ENCODE data around the gene GALR1. TPM values are rescaled to one million over a fixed set of nuclear protein-coding genes. Genes with fewer than 3 reads are reported as not detected.

GALR1 gene
- total RNA-seq, result under 1 TPM in 2 of 4 donors, not detected in 2; 0.27 to 0.83 TPM

- DNase-seq, result no peak
- no peak within 1 kb of the TSS for H3K27ac ChIP-seq
- no peaks in the 10 kb centered on the region for H3K36me3 ChIP-seq
- H3K27me3 ChIP-seq, result peaks cover 0 to 21% of the 10 kb centered on the region in 2 donors
- H3K4me1 ChIP-seq, result peaks cover 0 to 7% (median 0%) of the 10 kb centered on the region in 4 donors
- TF ChIP-seq CTCF (IDR thresholded peaks at IDR 0.05) (no peak), POLR2A (IDR thresholded peaks at IDR 0.05) (no peak)
- peak within 1 kb of the TSS in 2 of 4 donors; percentile 30 to 37 for H3K4me3 ChIP-seq
- no peaks in the 10 kb centered on the region for H3K9me3 ChIP-seq
Measured at GRCh38 chr18:77249569-77250500, at the start of gene GALR1. GALR1 (plus strand) TSS chr18:77249848; CDS start chr18:77250549, 701 bp downstream.

GRCh38 chr18:77201506-77201905, 48.1 kb upstream of the GALR1 start:
- no peak for TF ChIP-seq POLR2A (IDR thresholded peaks at IDR 0.05)
- DNase-seq, result no peak
- no peaks in the 10 kb centered on the region for H3K27me3 ChIP-seq
- H3K9me3 ChIP-seq, result no peaks in the 10 kb centered on the region
- no peak overlapping the region for H3K27ac ChIP-seq
- H3K4me3 ChIP-seq, result no peak overlapping the region
- H3K36me3 ChIP-seq, result no peaks in the 10 kb centered on the region
- H3K4me1 ChIP-seq, result no peaks in the 10 kb centered on the region

- H3K4me3 ChIP-seq, result no peak overlapping the region
- TF ChIP-seq POLR2A (IDR thresholded peaks at IDR 0.05), result no peak
- TF ChIP-seq CTCF (IDR thresholded peaks at IDR 0.05), result no peak
- H3K27ac ChIP-seq, result no peak overlapping the region
- no peaks in the 10 kb centered on the region for H3K36me3 ChIP-seq
- no peak for DNase-seq
- no peaks in the 10 kb centered on the region for H3K27me3 ChIP-seq
- H3K4me1 ChIP-seq, result peaks cover 0 to 6% (median 1%) of the 10 kb centered on the region in 4 donors
- H3K9me3 ChIP-seq, result no peaks in the 10 kb centered on the region
Measured at GRCh38 chr18:77202329-77202728, 47.3 kb upstream of the GALR1 start.

GRCh38 chr18:77203071-77203470, 46.6 kb upstream of the GALR1 start:
- Histone ChIP-seq H3K4me3 (no peak overlapping the region), H3K27ac (no peak overlapping the region), H3K36me3 (no peaks in the 10 kb centered on the region), H3K9me3 (no peaks in the 10 kb centered on the region), H3K27me3 (no peaks in the 10 kb centered on the region), H3K4me1 (peaks cover 0 to 12% (median 2%) of the 10 kb centered on the region in 4 donors)
- DNase-seq, result no peak
- TF ChIP-seq POLR2A (IDR thresholded peaks at IDR 0.05), result no peak

GRCh38 chr18:77203851-77204250, 45.8 kb upstream of the GALR1 start:
- no peaks in the 10 kb centered on the region for H3K9me3 ChIP-seq
- H3K27ac ChIP-seq, result no peak overlapping the region

GRCh38 chr18:77205769-77206168, 43.9 kb upstream of the GALR1 start:
- H3K36me3 ChIP-seq, result no peaks in the 10 kb centered on the region
- no peak overlapping the region for H3K4me3 ChIP-seq
- H3K4me1 ChIP-seq, result peaks cover 0 to 24% (median 2%) of the 10 kb centered on the region in 4 donors
- no peak overlapping the region for H3K27ac ChIP-seq
- no peak for DNase-seq
- H3K9me3 ChIP-seq, result no peaks in the 10 kb centered on the region
- no peaks in the 10 kb centered on the region for H3K27me3 ChIP-seq
- no peak for TF ChIP-seq POLR2A (IDR thresholded peaks at IDR 0.05)
- TF ChIP-seq CTCF (IDR thresholded peaks at IDR 0.05), result no peak

More at GRCh38 chr18:77203851-77204250, 45.8 kb upstream of the GALR1 start:
- H3K4me3 ChIP-seq, result no peak overlapping the region
- H3K4me1 ChIP-seq, result peaks cover 0 to 12% (median 2%) of the 10 kb centered on the region in 4 donors
- H3K27me3 ChIP-seq, result no peaks in the 10 kb centered on the region
- TF ChIP-seq POLR2A (IDR thresholded peaks at IDR 0.05), result no peak
- no peak for TF ChIP-seq CTCF (IDR thresholded peaks at IDR 0.05)
- H3K36me3 ChIP-seq, result no peaks in the 10 kb centered on the region
- DNase-seq, result no peak

Measured in Peyer's patch (tissue), 4 donors.